ENCODE results near the gene SH3PXD2B. TPM values are rescaled to one million over a fixed set of nuclear protein-coding genes. Genes with fewer than 3 reads are reported as not detected.

Gene SH3PXD2B
- total and polyA plus RNA-seq, 7 experiments from 2014 or later: 0.15 to 1.1 (median 0.28) TPM; not detected in 1

- Mint-ChIP-seq H3K9me3 (peaks cover 0 to 5% (median 0%) of the 10 kb centered on the region in 11 donors), H3K4me3 (no peak overlapping the region), H3K36me3 (no peaks in the 10 kb centered on the region), H3K27ac (no peak overlapping the region), H3K4me1 (no peaks in the 10 kb centered on the region), H3K27me3 (peaks cover 0 to 20% (median 5%) of the 10 kb centered on the region in 5 donors)
- POLR2A ChIA-PET: no interaction called here
- intact Hi-C loops (cut with micrococcal nuclease): no loop called here
- no peaks in the 10 kb centered on the region for H3K4me1 ChIP-seq (ENCODE audit: control insufficient read depth in 2 of 2, insufficient read depth in 2 of 2, low read length in 2 of 2)
- no peaks in the 10 kb centered on the region for H3K27me3 ChIP-seq (ENCODE audit: control insufficient read depth in 2 of 2, insufficient read depth in 2 of 2, low read length in 2 of 2)
- H3K9me3 ChIP-seq (ENCODE audit: control insufficient read depth in 2 of 3, low read length in 3 of 3): no peaks in the 10 kb centered on the region
- H3K36me3 ChIP-seq (ENCODE audit: control insufficient read depth in 2 of 3, insufficient read depth in 3 of 3, low read length in 3 of 3): no peaks in the 10 kb centered on the region
- DNase-seq (no peak), ATAC-seq (no peak)
- CTCF ChIA-PET: no interaction called here
- no peak overlapping the region for H3K27ac ChIP-seq (ENCODE audit: low read depth, low read length)
- H3K4me3 ChIP-seq (ENCODE audit: low read length): no peak overlapping the region
Measured at GRCh38 chr5:172497591-172498255, 43.4 kb upstream of the SH3PXD2B start.

GRCh38 chr5:172496671-172497371 lies 42.5 kb upstream of the SH3PXD2B start:
- no peak overlapping the region for H3K4me3 Mint-ChIP-seq
- ATAC-seq: no peak
- CTCF ChIA-PET: no interaction called here

GRCh38 chr5:172494630-172495505 lies 40.5 kb upstream of the SH3PXD2B start:
- ChIA-PET CTCF (no interaction called here), POLR2A (no interaction called here)
- Mint-ChIP-seq H3K4me1 (no peaks in the 10 kb centered on the region), H3K27me3 (peaks cover 0 to 20% (median 5%) of the 10 kb centered on the region in 5 donors), H3K9me3 (peaks cover 0 to 5% (median 0%) of the 10 kb centered on the region in 11 donors), H3K27ac (peak overlapping the region in 1 of 9 donors; percentile 12), H3K4me3 (no peak overlapping the region), H3K36me3 (no peaks in the 10 kb centered on the region)
- H3K9me3 ChIP-seq (ENCODE audit: control insufficient read depth in 2 of 3, low read length in 3 of 3): no peaks in the 10 kb centered on the region
- ATAC-seq (no peak), DNase-seq (no peak)
- no peaks in the 10 kb centered on the region for H3K27me3 ChIP-seq (ENCODE audit: control insufficient read depth in 2 of 2, insufficient read depth in 2 of 2, low read length in 2 of 2)
- H3K36me3 ChIP-seq (ENCODE audit: control insufficient read depth in 2 of 3, insufficient read depth in 3 of 3, low read length in 3 of 3): no peaks in the 10 kb centered on the region
- intact Hi-C loops (cut with micrococcal nuclease): no loop called here
- H3K4me3 ChIP-seq (ENCODE audit: low read length): no peak overlapping the region
- H3K27ac ChIP-seq (ENCODE audit: low read depth, low read length): no peak overlapping the region
- H3K4me1 ChIP-seq (ENCODE audit: control insufficient read depth in 2 of 2, insufficient read depth in 2 of 2, low read length in 2 of 2): no peaks in the 10 kb centered on the region

More at GRCh38 chr5:172496671-172497371, 42.5 kb upstream of the SH3PXD2B start:
- no peaks in the 10 kb centered on the region for H3K9me3 ChIP-seq (ENCODE audit: control insufficient read depth in 2 of 3, low read length in 3 of 3)
- no peaks in the 10 kb centered on the region for H3K27me3 ChIP-seq (ENCODE audit: control insufficient read depth in 2 of 2, insufficient read depth in 2 of 2, low read length in 2 of 2)
- H3K36me3 ChIP-seq (ENCODE audit: control insufficient read depth in 2 of 3, insufficient read depth in 3 of 3, low read length in 3 of 3): no peaks in the 10 kb centered on the region
- Mint-ChIP-seq H3K9me3 (peaks cover 0 to 5% (median 0%) of the 10 kb centered on the region in 11 donors), H3K36me3 (no peaks in the 10 kb centered on the region), H3K27ac (no peak overlapping the region), H3K27me3 (peaks cover 0 to 20% (median 5%) of the 10 kb centered on the region in 5 donors), H3K4me1 (no peaks in the 10 kb centered on the region)
- H3K4me3 ChIP-seq (ENCODE audit: low read length): no peak overlapping the region
- POLR2A ChIA-PET: no interaction called here
- H3K4me1 ChIP-seq (ENCODE audit: control insufficient read depth in 2 of 2, insufficient read depth in 2 of 2, low read length in 2 of 2): no peaks in the 10 kb centered on the region
- H3K27ac ChIP-seq (ENCODE audit: low read depth, low read length): no peak overlapping the region
- intact Hi-C loops (cut with micrococcal nuclease): no loop called here
- no peak for DNase-seq

- Mint-ChIP-seq H3K36me3 (no peaks in the 10 kb centered on the region), H3K27ac (no peak overlapping the region), H3K4me3 (no peak overlapping the region), H3K9me3 (peaks cover 0 to 5% (median 0%) of the 10 kb centered on the region in 11 donors), H3K27me3 (peaks cover 0 to 20% (median 5%) of the 10 kb centered on the region in 5 donors), H3K4me1 (no peaks in the 10 kb centered on the region)
- no peaks in the 10 kb centered on the region for H3K9me3 ChIP-seq (ENCODE audit: control insufficient read depth in 2 of 3, low read length in 3 of 3)
- intact Hi-C loops (cut with micrococcal nuclease): no loop called here
- H3K4me3 ChIP-seq (ENCODE audit: low read length): no peak overlapping the region
- H3K36me3 ChIP-seq (ENCODE audit: control insufficient read depth in 2 of 3, insufficient read depth in 3 of 3, low read length in 3 of 3): no peaks in the 10 kb centered on the region
- no peaks in the 10 kb centered on the region for H3K27me3 ChIP-seq (ENCODE audit: control insufficient read depth in 2 of 2, insufficient read depth in 2 of 2, low read length in 2 of 2)
- no peak for DNase-seq
- ChIA-PET POLR2A (no interaction called here), CTCF (no interaction called here)
- no peaks in the 10 kb centered on the region for H3K4me1 ChIP-seq (ENCODE audit: control insufficient read depth in 2 of 2, insufficient read depth in 2 of 2, low read length in 2 of 2)
- H3K27ac ChIP-seq (ENCODE audit: low read depth, low read length): no peak overlapping the region
- no peak for ATAC-seq
Measured at GRCh38 chr5:172493906-172494305, 39.6 kb upstream of the SH3PXD2B start.

DNA sequence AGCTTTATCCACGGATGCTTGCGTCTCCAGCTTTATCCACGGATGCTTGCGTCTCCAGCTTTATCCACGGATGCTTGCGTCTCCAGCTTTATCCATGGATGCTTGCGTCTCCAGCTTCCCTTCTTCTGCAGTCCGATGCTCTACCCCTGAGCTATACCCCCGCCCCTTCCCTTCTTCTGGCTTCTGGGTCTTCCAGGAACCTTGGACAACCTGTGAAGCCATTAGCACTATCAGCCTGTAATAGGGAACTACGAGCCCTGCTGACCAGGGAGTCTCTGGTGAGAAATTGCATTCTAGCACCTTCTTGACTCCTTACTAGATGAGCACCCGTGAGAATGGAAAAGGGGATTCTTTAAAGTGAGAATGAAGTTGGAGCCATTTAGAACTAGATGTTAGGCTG lies 39.1 kb upstream of the SH3PXD2B start:
- no peak for DNase-seq
- Mint-ChIP-seq H3K4me1 (no peaks in the 10 kb centered on the region), H3K9me3 (peaks cover 0 to 5% (median 0%) of the 10 kb centered on the region in 11 donors), H3K36me3 (no peaks in the 10 kb centered on the region), H3K27me3 (peaks cover 0 to 21% (median 5%) of the 10 kb centered on the region in 5 donors), H3K4me3 (no peak overlapping the region), H3K27ac (no peak overlapping the region)
- H3K27ac ChIP-seq (ENCODE audit: low read depth, low read length): no peak overlapping the region
- H3K4me1 ChIP-seq (ENCODE audit: control insufficient read depth in 2 of 2, insufficient read depth in 2 of 2, low read length in 2 of 2): no peaks in the 10 kb centered on the region
- CTCF ChIA-PET: no interaction called here
- intact Hi-C loops (cut with micrococcal nuclease): no loop called here
- H3K4me3 ChIP-seq (ENCODE audit: low read length): no peak overlapping the region
- POLR2A ChIA-PET: no interaction called here
- no peaks in the 10 kb centered on the region for H3K9me3 ChIP-seq (ENCODE audit: control insufficient read depth in 2 of 3, low read length in 3 of 3)
- no peak for ATAC-seq
- H3K27me3 ChIP-seq (ENCODE audit: control insufficient read depth in 2 of 2, insufficient read depth in 2 of 2, low read length in 2 of 2): no peaks in the 10 kb centered on the region
- no peaks in the 10 kb centered on the region for H3K36me3 ChIP-seq (ENCODE audit: control insufficient read depth in 2 of 3, insufficient read depth in 3 of 3, low read length in 3 of 3)

DNA sequence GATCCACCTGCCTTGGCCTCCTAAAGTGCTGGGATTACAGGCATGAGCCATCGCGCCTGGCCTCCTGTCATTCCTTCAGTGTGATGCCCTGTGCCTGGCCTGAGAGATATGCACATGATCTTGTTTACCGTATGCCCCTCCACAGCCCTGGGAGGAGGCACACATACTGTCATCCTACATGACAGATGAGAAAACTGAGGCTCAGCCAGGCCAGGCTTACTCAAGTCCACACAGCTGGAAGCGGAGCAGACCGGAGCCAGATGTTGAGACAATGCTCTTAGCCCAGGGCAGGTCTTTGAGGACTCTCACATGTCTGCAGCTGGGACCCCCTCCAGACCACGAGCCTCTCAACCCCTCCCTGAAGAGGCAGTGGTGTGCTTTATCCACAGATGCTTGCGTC lies 38.7 kb upstream of the SH3PXD2B start:
- POLR2A ChIA-PET: no interaction called here

More for the DNA sequence above, 38.7 kb upstream of the SH3PXD2B start:
- Mint-ChIP-seq H3K27me3 (peaks cover 4 to 25% (median 5%) of the 10 kb centered on the region in 5 donors), H3K27ac (no peak overlapping the region), H3K9me3 (peaks cover 0 to 5% (median 0%) of the 10 kb centered on the region in 11 donors), H3K36me3 (no peaks in the 10 kb centered on the region), H3K4me3 (no peak overlapping the region), H3K4me1 (no peaks in the 10 kb centered on the region)
- H3K4me3 ChIP-seq (ENCODE audit: low read length): no peak overlapping the region
- no peak for ATAC-seq
- no peaks in the 10 kb centered on the region for H3K4me1 ChIP-seq (ENCODE audit: control insufficient read depth in 2 of 2, insufficient read depth in 2 of 2, low read length in 2 of 2)
- H3K9me3 ChIP-seq (ENCODE audit: control insufficient read depth in 2 of 3, low read length in 3 of 3): no peaks in the 10 kb centered on the region
- H3K27ac ChIP-seq (ENCODE audit: low read depth, low read length): no peak overlapping the region
- CTCF ChIA-PET: no interaction called here
- intact Hi-C loops (cut with micrococcal nuclease): no loop called here
- H3K27me3 ChIP-seq (ENCODE audit: control insufficient read depth in 2 of 2, insufficient read depth in 2 of 2, low read length in 2 of 2): no peaks in the 10 kb centered on the region
- H3K36me3 ChIP-seq (ENCODE audit: control insufficient read depth in 2 of 3, insufficient read depth in 3 of 3, low read length in 3 of 3): no peaks in the 10 kb centered on the region
- DNase-seq: no peak
